ENCODE data around the gene FOXL1.

The FOXL1 gene

DNA sequence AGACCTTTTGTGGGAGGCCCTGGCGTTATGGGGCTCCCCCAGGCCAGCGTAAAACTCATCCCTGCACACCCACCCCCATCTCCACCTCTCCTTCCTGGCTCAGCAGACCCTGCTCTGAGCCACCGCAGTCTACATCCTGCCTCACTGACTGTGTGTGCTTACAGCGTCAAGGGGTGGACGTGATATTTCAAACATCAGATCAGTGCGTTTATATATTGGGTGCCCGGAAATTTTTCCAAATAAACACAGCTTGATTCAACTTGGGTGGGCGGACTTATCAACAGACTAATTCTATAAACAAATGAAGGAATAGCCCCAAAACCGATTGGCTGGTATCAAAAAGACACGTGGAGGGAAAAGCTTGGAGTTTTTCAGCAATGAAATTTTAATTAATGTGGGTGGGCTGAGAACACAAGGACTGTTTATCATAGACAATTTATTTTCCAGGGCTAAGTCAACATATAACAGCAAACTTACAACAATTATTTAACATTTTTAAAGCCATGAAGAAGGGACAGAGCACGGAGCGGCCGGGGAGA lies at the start of gene FOXL1:
FOXL1 (plus strand) TSS at position 489 of the 539 bp plus-strand sequence. CDS start 175 bp downstream, outside the sequence.
- DNase-seq, result no peak

DNA sequence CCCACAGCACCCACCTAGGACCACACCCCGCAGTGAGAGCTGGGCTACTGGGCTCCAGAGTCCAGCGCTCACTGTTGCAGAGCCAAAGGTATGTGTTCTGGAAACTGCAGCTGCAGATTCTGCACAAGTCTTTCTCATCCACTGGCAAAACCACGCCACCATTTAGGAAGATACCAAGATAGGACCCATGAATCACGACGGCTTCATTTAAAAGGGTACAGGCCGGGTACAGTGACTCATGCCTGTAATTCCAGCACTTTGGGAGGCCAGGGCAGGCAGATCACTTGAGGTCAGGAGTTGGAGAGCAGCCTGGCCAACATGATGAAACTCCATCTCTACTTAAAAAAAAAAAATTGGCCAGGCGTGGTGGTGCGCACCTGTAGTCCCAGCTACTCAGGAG lies 49.2 kb upstream of the FOXL1 start:
- no peak for DNase-seq

DNA sequence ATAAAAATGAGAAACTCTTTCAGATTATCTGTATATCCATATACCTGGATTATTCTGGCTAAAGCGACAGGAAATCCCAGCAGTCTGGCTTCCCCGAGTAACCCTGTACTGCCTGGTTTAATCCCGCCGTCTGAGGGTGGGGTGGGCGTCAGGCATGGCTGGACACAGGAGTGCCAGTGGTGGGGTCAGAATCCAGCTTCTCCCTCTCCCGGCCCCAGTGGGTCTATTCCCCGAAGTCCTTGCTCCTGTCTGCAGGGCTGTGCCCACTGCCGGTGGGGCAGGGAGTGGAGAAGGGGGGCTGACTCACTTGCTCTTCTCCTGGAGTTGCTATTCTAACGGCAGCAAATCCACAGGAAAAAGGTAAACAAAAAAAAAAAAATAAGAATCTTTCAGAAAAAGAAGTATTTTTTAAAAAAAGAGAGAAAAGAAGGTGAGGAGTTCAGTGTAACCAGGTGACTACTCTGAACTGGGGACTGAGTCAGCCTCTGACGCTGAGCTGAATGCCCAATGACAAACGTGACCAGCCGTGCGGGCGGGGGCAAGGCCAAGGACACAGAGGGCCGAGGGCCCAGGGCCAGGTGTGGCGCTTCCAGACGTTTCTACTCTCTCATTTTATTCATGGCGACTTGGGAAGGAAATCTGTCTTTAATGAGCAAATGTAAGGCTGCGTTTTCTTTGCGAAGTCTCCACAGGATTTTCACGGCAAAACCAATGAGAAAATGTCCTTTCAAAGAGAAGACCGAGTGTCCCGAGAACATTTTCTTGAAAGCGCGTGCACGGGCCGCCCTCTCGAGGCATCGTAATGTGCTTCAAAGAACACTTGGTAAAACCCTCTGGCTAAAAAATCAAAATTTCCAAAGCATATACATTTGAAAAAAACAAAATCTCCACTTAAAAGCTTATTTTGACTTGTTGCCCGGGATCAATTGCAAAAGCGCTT lies 47.8 kb upstream of the FOXL1 start:
- DNase-seq, result no peak

DNA sequence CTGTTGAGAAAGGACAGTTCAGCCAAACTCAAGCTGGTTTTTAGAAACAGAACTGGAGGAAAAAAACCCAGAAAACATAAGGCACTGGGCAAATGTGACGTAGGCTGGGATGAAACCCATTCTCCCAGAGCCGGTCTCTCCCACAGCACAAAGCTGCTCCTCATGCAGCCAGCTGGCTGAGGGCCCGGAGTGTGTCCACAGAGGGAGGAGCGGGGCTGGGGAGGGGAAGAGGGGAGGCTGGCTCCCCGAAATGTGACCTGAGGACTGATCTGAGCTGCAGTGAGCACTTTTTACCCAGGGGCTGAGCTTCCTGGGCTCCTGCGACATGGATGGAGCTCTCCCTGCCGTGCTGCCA lies 47.2 kb upstream of the FOXL1 start:
- DNase-seq, result no peak

DNA sequence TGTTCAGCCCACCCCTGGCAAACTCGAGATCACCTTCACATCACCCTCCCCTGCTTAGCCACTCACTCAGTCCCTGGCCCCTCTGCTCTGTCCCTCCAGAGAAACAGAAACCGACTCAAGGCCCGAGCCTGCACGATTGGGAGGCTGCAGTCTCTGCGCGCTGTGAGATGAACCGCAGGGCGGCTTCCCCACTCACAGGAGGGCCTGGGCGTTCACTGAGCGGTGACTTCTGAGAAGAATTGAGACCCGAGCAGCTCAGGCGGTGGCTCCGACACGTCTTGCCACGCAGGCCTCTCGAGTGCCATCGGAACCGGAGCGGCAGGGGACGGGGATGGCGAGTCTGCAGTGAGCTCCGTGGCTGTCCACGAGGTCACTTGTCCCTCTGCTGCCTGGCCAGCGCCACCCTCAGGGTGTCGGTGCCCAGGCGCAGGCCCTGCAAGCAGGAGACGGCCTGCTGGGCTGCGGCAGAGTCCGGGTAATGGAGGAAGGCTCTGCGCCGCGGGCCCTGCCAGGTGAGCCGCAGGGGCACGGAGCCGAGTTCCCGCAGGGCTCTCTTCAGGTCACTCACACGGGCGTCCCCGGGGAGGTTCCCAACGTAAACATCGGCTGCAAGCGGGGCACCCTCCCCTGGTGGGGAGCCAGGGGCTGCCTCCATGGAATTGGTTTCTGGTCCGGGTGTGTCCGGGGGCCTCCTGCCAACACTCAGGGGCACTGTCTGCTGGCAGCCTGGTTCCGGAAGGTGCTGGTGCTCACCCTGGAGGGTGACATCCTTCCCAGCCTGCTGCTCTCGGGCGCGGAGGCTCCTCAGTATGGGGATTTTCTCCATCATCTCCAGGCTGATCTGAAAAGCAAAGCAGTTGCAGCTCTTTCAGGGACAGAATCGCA lies 46.5 kb upstream of the FOXL1 start:
- DNase-seq, result no peak

DNA sequence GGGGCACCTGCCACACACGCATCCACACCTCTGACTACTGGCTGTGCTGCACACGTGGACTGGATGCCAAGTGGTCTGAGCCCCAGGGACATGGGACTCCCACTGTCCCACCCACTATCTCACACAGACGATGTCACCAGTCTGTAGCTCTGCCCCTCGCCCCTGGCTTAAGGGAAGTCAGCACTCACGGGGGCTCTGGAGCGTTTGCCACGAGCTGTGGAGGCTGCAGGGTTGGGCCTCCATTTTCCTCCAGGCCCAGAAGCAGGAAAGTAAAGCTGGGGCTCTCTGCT lies 45.9 kb upstream of the FOXL1 start:
- no peak for DNase-seq

DNA sequence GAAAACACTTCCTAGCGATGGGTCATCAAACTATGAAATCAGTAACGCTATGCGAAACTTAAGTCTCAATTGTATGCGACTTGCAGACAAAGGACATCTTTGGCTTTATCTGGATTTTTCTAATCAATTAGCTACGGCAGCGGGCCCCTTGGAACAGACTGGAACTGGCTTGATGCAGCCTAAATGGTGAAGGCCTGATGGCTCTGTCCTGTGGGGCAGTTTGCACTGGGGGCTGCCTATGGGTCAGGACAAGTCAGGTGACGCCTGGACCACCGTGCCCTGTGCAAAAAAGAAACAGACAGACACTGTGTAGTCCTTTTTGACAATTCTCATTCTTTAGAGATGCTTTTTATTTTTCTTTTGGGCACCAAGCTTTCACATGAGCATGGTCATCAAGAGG lies 45.3 kb upstream of the FOXL1 start:
- no peak for DNase-seq

DNA sequence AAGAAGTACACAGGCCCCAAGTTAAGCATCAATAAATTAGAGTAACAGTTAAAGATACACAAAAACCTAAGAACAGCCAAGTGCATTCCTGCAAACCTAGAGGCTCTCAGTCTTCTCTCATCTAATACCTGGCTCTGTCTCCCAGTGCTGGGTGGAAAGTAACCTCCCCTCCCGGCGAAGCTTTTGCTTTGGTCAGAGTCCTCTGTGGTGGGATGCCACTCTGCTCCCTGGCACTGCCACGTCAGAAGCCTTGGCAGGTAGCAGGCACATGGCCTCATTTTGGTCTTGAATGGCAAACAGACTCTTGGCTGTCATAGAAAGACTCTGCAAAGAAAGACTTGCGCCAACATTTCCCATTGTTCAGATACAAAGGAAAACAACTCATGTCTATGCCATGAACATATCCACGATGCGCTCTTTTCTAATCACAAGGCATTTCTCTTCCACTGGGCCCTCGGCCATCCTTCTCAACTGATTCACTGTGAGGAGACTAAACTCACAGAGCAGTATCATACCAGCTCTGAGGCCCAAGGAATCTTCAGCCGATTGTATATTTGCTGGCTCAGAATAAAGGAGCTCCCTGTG lies 44.5 kb upstream of the FOXL1 start:
- DNase-seq, result no peak

DNA sequence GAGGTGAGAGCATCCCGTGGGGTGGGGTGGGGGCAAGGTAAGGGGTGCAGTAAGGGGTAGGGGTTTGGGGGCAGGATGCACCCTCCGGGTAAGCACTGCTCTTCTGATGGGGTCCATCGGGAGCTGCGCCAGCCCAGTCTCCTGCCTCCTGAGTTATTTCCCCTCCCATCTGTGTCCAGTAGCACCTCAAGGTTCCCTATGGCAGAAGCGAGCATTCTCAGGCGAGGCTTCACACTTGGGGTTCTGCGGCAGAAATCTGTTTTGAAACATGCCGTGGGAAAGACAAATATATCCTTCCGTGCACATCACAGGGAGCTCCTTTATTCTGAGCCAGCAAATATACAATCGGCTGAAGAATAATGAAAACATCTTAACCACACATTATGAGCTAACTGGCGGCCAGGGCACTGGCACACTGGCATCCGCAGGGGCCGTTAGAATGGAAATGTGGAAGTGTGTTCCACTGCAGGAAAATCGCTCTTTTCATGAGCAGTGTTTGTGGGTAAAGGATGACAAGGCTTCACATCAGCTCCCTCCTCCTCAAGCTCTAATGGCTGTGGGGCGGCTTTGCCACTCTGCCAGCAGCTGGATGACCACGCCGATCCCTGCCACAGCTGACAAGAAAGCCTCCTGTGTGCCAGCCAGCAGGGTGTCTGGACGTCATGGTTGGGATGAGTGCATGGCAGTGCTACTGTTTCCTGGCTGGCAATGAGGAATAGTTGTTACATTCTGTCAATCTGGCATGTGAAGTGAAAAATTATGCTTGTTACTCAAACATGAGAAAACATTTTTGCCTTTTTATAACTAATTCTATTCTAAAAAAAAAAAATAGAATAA lies 43.4 kb upstream of the FOXL1 start:
- no peak for DNase-seq

DNA sequence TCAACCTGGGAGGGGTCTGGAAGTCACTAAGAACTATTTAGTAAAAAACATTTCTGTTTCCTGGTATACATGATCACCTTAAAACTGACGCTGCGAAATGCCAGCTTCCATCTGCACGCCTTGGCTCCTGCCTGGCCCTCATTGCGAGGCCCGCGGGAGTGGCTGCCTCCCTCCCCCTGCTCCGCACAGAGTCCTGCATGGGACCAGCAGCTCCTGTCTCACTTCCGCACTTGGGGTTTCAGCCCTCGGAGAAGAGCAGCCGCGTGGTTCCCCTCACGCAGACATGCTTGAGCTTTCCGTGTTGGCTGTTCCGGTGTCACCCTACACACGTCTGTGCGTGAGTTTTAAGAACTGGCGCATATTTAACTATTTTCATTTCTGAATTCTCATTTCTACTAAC lies 41.7 kb upstream of the FOXL1 start:
- no peak for DNase-seq

DNA sequence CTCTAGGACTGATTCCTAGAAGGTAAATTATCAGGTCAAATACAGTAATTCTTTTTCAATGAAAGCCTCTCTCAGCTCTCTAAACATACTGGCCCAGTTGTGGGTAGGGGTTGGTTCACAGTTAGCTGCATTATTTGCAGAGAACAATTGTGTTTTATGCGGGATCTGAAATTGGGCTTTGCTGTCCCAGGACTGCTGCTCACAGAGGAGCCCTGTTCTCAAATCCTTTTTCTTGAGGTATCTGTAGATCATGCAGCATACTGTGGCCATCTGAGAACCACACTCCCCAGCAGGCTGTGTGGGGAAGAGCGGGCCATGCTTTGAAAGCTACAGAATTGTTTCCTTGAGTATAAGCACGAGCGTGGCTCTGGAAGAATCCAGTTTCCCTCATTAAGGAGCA lies 40.9 kb upstream of the FOXL1 start:
- DNase-seq, result no peak

DNA sequence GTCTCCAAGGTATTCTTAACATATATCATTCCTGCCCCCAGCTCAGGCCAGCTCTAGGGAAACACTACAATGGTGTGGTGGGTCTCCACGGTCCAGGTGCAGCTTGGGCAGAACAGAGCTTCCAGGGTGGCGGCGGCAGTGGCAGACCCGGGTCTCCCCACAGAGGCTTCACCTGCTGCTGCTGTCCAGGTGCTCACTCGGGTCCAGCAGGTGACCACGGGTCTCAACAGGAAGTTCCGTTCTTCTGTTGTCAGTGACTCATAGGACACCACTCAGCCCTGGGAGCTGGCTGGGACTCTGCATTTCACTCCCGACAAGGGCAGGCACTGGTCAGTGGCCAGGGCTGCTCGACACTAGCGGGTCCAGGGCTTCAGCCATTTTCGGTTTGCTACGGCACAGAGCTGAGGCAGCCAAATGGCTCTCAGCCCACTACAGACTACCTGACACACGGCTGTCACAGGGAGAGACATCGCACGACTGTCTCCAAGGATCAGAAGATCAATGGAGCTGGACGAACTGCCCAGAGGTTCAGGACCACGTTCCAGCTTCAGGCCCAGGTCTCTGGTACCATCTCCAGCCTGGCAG lies 40.1 kb upstream of the FOXL1 start:
- DNase-seq, result no peak

DNA sequence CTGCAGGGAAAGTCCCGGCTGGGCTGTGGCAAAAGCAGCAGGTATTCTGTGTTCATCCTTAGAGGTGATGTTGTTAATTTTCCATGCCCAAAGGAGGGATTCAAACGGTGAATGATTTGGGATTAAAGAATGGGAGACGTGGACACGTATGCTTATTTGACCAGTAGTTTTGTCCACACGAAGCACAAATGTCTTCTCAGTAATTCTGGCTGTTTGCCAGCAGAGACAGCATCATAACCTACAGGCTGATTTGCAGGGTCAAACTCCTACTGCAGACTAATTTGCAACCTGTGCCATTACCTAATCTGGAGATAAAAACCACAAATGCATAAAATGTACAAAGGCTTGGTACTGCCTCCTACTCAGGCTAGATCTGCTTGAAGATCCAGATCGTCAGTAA lies 37.5 kb upstream of the FOXL1 start:
- DNase-seq, result no peak

DNA sequence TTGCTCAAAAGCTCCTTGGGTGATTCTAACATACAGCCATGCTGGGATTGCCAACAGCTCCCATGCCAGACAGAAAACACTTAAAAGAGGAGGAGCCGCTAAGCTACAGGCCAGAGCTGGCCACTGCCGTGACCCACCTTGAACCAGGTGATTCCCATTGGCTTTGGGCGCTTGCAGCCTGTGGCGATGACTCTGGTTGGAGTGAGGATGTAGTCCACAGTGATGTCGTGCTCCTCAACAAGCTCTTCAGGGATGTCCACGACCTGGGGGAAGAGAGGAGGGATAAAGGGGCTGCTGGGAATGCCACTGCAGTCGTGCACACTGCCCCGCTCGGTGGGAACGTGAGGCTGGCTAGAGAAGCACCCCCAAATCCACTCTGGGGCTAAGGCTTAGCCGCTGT lies 36.8 kb upstream of the FOXL1 start:
- DNase-seq, result no peak

DNA sequence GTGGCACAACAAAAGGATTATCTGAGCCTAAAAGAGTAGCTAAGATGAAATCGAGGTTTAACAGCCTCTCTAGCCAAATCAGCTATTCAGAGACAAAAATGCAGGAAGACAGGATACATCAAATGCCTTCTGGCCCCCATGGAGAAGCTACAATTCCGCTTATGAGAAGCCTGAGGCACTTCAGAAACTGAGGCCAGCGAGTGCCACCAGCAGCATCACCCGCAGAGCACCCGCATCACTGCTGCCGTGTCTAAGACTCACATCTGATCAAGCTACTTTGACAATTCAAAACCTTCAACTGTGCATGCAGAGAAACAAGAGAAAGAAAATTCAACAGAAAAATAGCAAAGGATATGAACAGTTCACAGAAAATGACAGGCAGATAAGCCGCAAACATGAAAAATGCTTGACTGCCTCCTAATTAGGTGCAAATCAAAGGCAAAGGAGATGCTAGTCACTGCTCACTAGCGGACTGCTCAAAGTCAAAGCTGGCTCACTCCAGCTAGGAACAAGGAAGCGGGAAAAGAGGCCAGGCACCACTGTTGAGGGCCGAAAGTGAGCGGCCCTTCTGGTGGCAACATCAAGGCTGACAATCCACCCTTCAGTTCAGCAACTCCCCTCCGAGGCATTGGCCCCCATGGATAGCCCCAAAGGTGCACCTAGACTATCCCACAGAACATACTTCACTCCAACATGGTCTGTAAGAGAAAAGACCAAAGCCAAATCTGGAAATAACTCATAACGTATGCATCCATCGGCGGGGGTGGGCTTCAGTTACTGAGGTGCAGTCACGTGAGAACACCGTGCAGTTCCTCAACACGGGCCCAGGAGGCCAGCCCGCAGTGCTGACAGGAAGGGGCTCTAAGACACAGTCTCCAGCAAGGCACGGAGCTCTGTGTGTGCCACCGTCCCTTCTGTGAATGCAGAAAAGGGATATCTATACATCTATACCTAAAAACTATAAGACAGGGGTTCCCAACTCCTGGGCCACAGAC lies 35.3 kb upstream of the FOXL1 start:
- no peak for DNase-seq

DNA sequence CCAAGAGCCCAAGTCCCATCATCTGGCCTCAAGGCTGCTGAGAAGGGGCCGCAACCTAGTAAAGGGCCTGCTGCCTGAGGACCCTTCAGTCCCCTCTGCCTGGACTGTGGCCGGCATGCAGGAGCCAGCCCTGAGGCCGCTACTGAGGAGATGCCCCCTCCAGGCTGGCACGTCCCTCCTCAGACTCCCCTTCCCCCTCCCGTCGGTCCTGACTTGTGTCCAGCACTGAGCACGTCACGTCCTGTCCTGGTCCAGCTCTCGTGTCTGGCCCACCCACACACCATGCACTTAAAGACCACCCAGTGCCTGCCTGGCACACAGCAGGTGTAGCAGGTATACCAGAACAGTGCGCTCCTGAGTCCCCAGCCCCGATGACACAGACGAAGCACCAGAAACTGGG lies 32.9 kb upstream of the FOXL1 start:
- no peak for DNase-seq

DNA sequence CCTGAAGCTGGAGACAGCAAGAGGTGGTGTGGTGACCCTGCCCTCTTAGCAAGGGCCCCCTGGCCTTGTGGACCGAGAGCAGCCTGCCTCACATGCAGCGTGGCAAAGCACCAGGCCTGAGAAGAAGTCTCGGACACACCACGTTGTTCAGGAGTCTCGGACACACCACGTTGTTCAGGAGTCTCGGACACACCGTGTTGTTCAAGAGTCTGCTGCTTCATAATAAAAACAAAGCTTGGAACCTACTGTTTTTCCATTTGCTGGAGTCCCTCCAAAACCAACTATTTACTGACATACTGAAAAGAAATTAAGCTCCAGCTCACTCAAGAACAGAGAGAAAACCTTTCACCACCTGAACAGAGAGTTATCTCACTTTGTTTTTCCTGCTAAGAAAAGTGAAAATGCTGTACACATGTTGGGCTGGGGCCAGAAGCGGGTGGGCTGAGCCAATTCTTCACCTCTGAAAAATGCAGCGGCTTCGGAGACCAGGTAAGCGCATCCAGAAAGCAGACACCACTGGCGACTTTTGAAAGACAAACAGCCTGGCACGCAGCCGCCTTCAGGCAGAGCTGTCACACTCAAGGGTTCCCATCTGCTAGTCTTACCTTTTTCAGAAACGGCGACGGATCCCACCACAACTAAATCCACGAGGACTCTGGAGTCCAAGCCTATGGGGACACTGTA lies 32.3 kb upstream of the FOXL1 start:
- no peak for DNase-seq

DNA sequence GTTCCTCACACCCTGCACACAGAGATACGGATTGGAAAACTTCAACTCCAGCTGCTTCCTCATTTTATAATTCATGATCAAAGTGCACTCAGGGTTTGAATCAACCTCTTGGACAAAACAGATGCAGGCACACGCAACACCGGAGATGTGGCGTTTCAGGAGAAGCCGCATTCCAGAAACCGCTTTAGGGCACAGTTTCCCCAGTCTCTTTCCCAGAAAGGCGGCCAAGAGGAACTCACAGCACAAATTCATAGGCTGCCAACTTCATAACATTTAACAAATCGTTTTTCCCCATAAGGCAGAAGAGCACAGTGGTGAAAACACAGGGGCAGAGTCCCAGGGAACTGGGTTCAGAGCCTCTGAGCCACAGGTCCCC lies 31.7 kb upstream of the FOXL1 start:
- no peak for DNase-seq

DNA sequence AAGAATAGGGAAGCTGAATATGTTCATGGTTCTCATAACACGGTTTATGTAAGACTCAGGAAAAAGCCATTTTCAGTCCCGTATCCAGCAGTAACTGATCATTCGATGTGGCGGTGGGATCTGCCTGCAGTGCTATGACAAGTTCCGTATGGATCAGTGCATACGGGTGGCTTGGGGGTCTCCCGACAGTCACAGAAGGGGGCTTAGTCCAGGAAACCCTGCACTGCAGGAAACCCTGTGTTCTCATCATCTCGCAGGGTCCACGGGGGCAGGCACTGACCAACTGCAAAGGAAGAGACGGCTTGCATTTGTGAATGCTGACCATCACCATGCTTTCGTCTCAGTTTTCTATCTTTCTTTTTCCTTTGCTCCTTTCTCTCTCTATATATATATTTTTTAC lies 31.1 kb upstream of the FOXL1 start:
- no peak for DNase-seq

All from CD4-positive, alpha-beta T cell treated with Interleukin-4 for 4 hours (primary cell).